DOHH2 (cell line): Measurements from ENCODE around the gene SUPT4H1.

Source experiments
- H3F3A ChIP-seq: fragments of 200-600 bp; sonication (generic), shearing (Covaris generic); 2 replicates; pipeline ENCODE4 v1.6.0; 2016; ENCODE audit warnings: antibody characterized with exemption, mild to moderate bottlenecking; ENCODE audit not compliant: control insufficient read depth, insufficient read depth
- H3K27ac ChIP-seq: fragments of 200-600 bp; sonication (generic); 2 replicates; pipeline ENCODE4 v1.5.1; 2014; ENCODE audit warnings: low read depth, mild to moderate bottlenecking, low read length, moderate library complexity
- H3K27me3 ChIP-seq: fragments of 200-600 bp; sonication (generic); 2 replicates; pipeline ENCODE4 v1.6.1; 2014; ENCODE audit warnings: mild to moderate bottlenecking, low read length, mixed read lengths; ENCODE audit not compliant: control insufficient read depth
- H3K36me3 ChIP-seq: fragments of 200-600 bp; sonication (generic); 2 replicates; pipeline ENCODE4 v1.6.1; 2014; ENCODE audit warnings: mild to moderate bottlenecking, low read length, moderate library complexity, mixed read lengths; ENCODE audit not compliant: control insufficient read depth
- H3K4me1 ChIP-seq: fragments of 200-600 bp; sonication (generic); 2 replicates; pipeline ENCODE4 v1.6.1; 2014; ENCODE audit warnings: mild to moderate bottlenecking, low read length, mixed read lengths; ENCODE audit not compliant: control insufficient read depth
- H3K4me2 ChIP-seq: fragments of 200-600 bp; sonication (generic); 2 replicates; pipeline ENCODE4 v1.6.0; 2014; ENCODE audit warnings: mild to moderate bottlenecking, low read length, moderate library complexity
- H3K4me3 ChIP-seq: fragments of 200-600 bp; sonication (generic); 2 replicates; pipeline ENCODE4 v1.5.1; 2014; ENCODE audit warnings: mild to moderate bottlenecking, low read length, mixed read lengths
- H3K79me2 ChIP-seq: fragments of 200-600 bp; sonication (generic); 2 replicates; pipeline ENCODE4 v1.6.1; 2014; ENCODE audit warnings: mild to moderate bottlenecking, low read length, mixed read lengths; ENCODE audit not compliant: control insufficient read depth
- H3K9me2 ChIP-seq: fragments of 200-600 bp; sonication (generic); replicated peaks from 2 replicates; pipeline ENCODE4 v1.6.1; 2014; ENCODE audit warnings: mild to moderate bottlenecking, low read length, mixed read lengths; ENCODE audit not compliant: control insufficient read depth
- H3K9me3 ChIP-seq: fragments of 200-600 bp; sonication (generic); 2 replicates; pipeline ENCODE4 v1.6.1; 2014; ENCODE audit warnings: antibody characterized with exemption, low read length, mixed read lengths; ENCODE audit not compliant: control insufficient read depth, insufficient read depth
- H4K20me1 ChIP-seq: fragments of 200-600 bp; sonication (generic); 2 replicates; pipeline ENCODE4 v1.6.0; 2014; ENCODE audit warnings: low read depth, mild to moderate bottlenecking, antibody characterized with exemption, low read length, moderate library complexity; ENCODE audit not compliant: control insufficient read depth, insufficient read depth
- CTCF ChIP-seq: fragments of 200-600 bp; sonication (generic); IDR thresholded peaks from one replicate; pipeline ENCODE4 v1.5.1; 2014; ENCODE audit warnings: antibody characterized with exemption, mild to moderate bottlenecking, low read depth, low read length; ENCODE audit not compliant: poor library complexity, severe bottlenecking
- EZH2phosphoT487 ChIP-seq: fragments of 200-600 bp; sonication (generic); IDR thresholded peaks from 2 replicates; pipeline ENCODE4 v1.6.1; 2017; ENCODE audit warnings: borderline replicate concordance, mild to moderate bottlenecking, antibody characterized with exemption, low read length, moderate library complexity, mixed read lengths

The SUPT4H1 gene

GRCh38 chr17:58320570-58321323, 31.3 kb downstream of the SUPT4H1 start:
- peaks cover 35% of the 10 kb centered on the region for H3K27me3 ChIP-seq
- no peaks in the 10 kb centered on the region for H4K20me1 ChIP-seq
- H3K4me1 ChIP-seq: peaks cover 19% of the 10 kb centered on the region
- H3K4me2 ChIP-seq: no peak overlapping the region
- H3K9me3 ChIP-seq: no peaks in the 10 kb centered on the region
- no peak for TF ChIP-seq EZH2phosphoT487
- no peak for TF ChIP-seq CTCF
- H3F3A ChIP-seq: no peaks in the 10 kb centered on the region; the same call in 1 of the 2 replicates
- no peak overlapping the region for H3K4me3 ChIP-seq
- H3K79me2 ChIP-seq: no peaks in the 10 kb centered on the region
- no peak overlapping the region for H3K27ac ChIP-seq
- no peaks in the 10 kb centered on the region for H3K36me3 ChIP-seq
- H3K9me2 ChIP-seq: no peaks in the 10 kb centered on the region

GRCh38 chr17:58320163-58320558, 31.8 kb downstream of the SUPT4H1 start:
- Histone ChIP-seq H3K9me2 (no peaks in the 10 kb centered on the region), H3K4me1 (peaks cover 16% of the 10 kb centered on the region), H3K27me3 (peaks cover 29% of the 10 kb centered on the region), H3K4me2 (no peak overlapping the region), H3K36me3 (no peaks in the 10 kb centered on the region), H3K79me2 (no peaks in the 10 kb centered on the region), H3F3A (no peaks in the 10 kb centered on the region; the same call in 1 of the 2 replicates), H3K27ac (no peak overlapping the region), H3K4me3 (no peak overlapping the region), H3K9me3 (no peaks in the 10 kb centered on the region), H4K20me1 (no peaks in the 10 kb centered on the region)
- TF ChIP-seq EZH2phosphoT487: no peak
- no peak for TF ChIP-seq CTCF

GRCh38 chr17:58319173-58320162, 32.5 kb downstream of the SUPT4H1 start:
- H3F3A ChIP-seq: no peaks in the 10 kb centered on the region; the same call in 1 of the 2 replicates
- peaks cover 22% of the 10 kb centered on the region for H3K27me3 ChIP-seq
- no peaks in the 10 kb centered on the region for H4K20me1 ChIP-seq
- no peaks in the 10 kb centered on the region for H3K79me2 ChIP-seq
- H3K4me2 ChIP-seq: no peak overlapping the region
- no peaks in the 10 kb centered on the region for H3K36me3 ChIP-seq
- no peak overlapping the region for H3K4me3 ChIP-seq
- no peak for TF ChIP-seq EZH2phosphoT487
- no peaks in the 10 kb centered on the region for H3K9me3 ChIP-seq
- no peaks in the 10 kb centered on the region for H3K9me2 ChIP-seq
- H3K27ac ChIP-seq: no peak overlapping the region
- peaks cover 11% of the 10 kb centered on the region for H3K4me1 ChIP-seq
